Glomerular visceral epithelial cell (primary cell): ENCODE results near the gene LBHD2.
"Not testable (repeated sequence)": the region's sequence is repeated elsewhere in the genome, so short reads cannot be mapped to it uniquely, and the experiment has no call there.

Experiments used
- DNase-seq: peaks from one replicate; pipeline ENCODE4 v3.0.0-alpha.2; 2016; ENCODE audit errors: extremely low spot score

LBHD2 gene

GRCh38 chr14:103119527-103119926 lies 35.5 kb downstream of the LBHD2 start:
- DNase-seq, result not testable (repeated sequence)

GRCh38 chr14:103121121-103121845 lies 37.3 kb downstream of the LBHD2 start:
- no peak for DNase-seq

- peak; percentile 99 for DNase-seq
Observed at GRCh38 chr14:103121846-103122584, 38.0 kb downstream of the LBHD2 start.

- DNase-seq, result no peak
Observed at GRCh38 chr14:103122585-103122946, 38.6 kb downstream of the LBHD2 start.

GRCh38 chr14:103122947-103123633 lies 39.1 kb downstream of the LBHD2 start, which contains the start of gene TNFAIP2:
Gene TNFAIP2 (plus strand): TSS chr14:103123461. CDS start chr14:103126458, 2,997 bp downstream.
- DNase-seq, result peak; percentile 68

GRCh38 chr14:103123634-103124500 lies 39.9 kb downstream of the LBHD2 start:
- peak; percentile 55 for DNase-seq

- DNase-seq, result no peak
Observed at GRCh38 chr14:103124501-103125001, 40.5 kb downstream of the LBHD2 start.

GRCh38 chr14:103125098-103126070 lies 41.4 kb downstream of the LBHD2 start:
- no peak for DNase-seq

GRCh38 chr14:103126088-103126872 lies 42.3 kb downstream of the LBHD2 start:
- no peak for DNase-seq

GRCh38 chr14:103126873-103127304 lies 42.9 kb downstream of the LBHD2 start:
- DNase-seq, result no peak

GRCh38 chr14:103127356-103127755 lies 43.3 kb downstream of the LBHD2 start:
- DNase-seq, result no peak

- DNase-seq, result no peak
Observed at GRCh38 chr14:103127861-103128598, 44.0 kb downstream of the LBHD2 start.

- DNase-seq, result peak; percentile 64
Observed at GRCh38 chr14:103128631-103129300, 44.8 kb downstream of the LBHD2 start.

GRCh38 chr14:103129301-103130016 lies 45.4 kb downstream of the LBHD2 start:
- peak; percentile 94 for DNase-seq

GRCh38 chr14:103130017-103130764 lies 46.2 kb downstream of the LBHD2 start:
- no peak for DNase-seq

GRCh38 chr14:103130965-103131364 lies 47.0 kb downstream of the LBHD2 start:
- peak; percentile 79 for DNase-seq

- no peak for DNase-seq
Observed at GRCh38 chr14:103131580-103131979, 47.6 kb downstream of the LBHD2 start.
